Peyer's patch (tissue), 4 donors: ENCODE measurements around the gene SULT2B1. TPM values are rescaled to one million over a fixed set of nuclear protein-coding genes. Genes with fewer than 3 reads are reported as not detected.

ENCODE experiments used
- DNase-seq, 3 donors: peaks; one replicate each; pipeline ENCODE4 v3.0.0-alpha.2; 2017 to 2019
- H3K27ac ChIP-seq, 4 donors: fragments of 200-600 bp; sonication (generic); one replicate each; pipeline ENCODE4 v1.5.1; 2016 to 2019
- H3K27me3 ChIP-seq, 2 donors: fragments of 200-600 bp; sonication (generic); one replicate each; pipeline ENCODE4 v1.5.1; 2019
- H3K36me3 ChIP-seq, 3 donors: fragments of 200-600 bp; sonication (generic); one replicate each; pipeline ENCODE4 v1.5.1; 2016 to 2019
- H3K4me1 ChIP-seq, 4 donors: fragments of 200-600 bp; sonication (generic); one replicate each; pipeline ENCODE4 v1.5.1; 2016 to 2019
- H3K4me3 ChIP-seq, 4 donors: fragments of 200-600 bp; sonication (generic); 1 replicate in 3 of 4; 2 replicates in 1 of 4; pipeline ENCODE4 v1.5.1; 2016 to 2019; ENCODE audit warnings: mild to moderate bottlenecking in 1 of 4
- H3K9me3 ChIP-seq, 4 donors: fragments of 200-600 bp; sonication (generic); one replicate each; pipeline ENCODE4 v1.5.1; 2016 to 2019; ENCODE audit warnings: mild to moderate bottlenecking in 1 of 4
- CTCF ChIP-seq, 6 experiments: fragments of 450-650 bp in 4 of 6; fragments of 200-600 bp in 2 of 6; sonication (generic) in 1 of 6; IDR thresholded peaks; one replicate each; pipeline ENCODE4 v1.5.1; 2017 to 2019; ENCODE audit warnings: antibody characterized with exemption in 6 of 6, mild to moderate bottlenecking in 3 of 6, moderate library complexity in 1 of 6
- POLR2A ChIP-seq, 2 donors: fragments of 450-650 bp; IDR thresholded peaks; one replicate each; pipeline ENCODE4 v1.5.1; 2017; ENCODE audit warnings: antibody characterized with exemption in 2 of 2, mild to moderate bottlenecking in 2 of 2, moderate library complexity in 2 of 2
- total RNA-seq, 4 donors: library from RNA; depleted of rRNA; stranded (reverse); fragments of >200 nt; gene quantifications; one replicate each; pipeline ENCODE4 v1.1.0, GENCODE V29; 2016

Gene SULT2B1
- total RNA-seq, 4 donors from 2014 or later: 2.5 to 14.6 (median 5.9) TPM

DNA sequence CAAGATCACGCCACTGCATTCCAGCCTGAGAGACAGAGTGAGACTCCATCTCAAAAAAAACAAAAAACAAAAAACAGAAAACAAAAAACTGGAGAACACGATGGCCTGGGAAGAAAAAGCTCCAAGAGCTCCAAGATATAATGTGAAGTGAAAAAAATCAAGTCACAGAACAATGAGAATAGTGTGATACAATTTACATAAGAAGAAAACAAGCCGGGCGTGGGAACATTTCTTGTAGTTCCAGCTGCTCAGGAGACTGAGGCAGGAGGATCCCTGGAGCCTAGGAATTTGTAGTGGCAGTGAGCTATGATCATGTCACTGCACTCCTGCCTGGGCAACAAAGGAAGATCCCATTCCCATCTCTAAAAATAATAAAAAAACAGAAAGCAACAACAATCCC is 31.8 kb upstream of the SULT2B1 start:
- H3K9me3 ChIP-seq: peaks cover 0 to 8% (median 2%) of the 10 kb centered on the region in 4 donors
- DNase-seq: no peak
- H3K36me3 ChIP-seq: no peaks in the 10 kb centered on the region
- TF ChIP-seq POLR2A (IDR thresholded peaks at IDR 0.05) (no peak), CTCF (IDR thresholded peaks at IDR 0.05) (no peak)
- H3K27ac ChIP-seq: no peak overlapping the region
- H3K4me1 ChIP-seq: no peaks in the 10 kb centered on the region
- no peak overlapping the region for H3K4me3 ChIP-seq
- H3K27me3 ChIP-seq: no peaks in the 10 kb centered on the region

DNA sequence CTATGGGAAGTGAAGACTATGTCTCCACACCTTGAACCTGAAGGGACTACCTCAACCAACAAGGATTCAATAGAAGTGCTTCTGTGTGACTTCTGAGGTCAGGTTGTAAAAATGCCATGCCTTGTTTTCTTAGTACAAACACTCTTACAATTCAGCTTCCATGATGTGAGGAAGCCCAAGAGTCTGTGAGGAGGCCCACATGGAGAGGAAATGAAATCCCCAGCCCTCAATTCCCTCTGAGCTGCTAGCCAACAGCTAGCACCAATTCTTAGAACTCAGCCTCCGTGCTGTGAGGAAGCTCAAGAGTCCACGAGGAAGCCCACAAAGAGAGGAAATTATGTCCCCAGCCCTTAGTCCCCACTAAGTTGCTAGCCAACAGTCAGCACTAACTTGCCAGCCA is 27.8 kb upstream of the SULT2B1 start:
- H3K9me3 ChIP-seq: peaks cover 0 to 21% (median 5%) of the 10 kb centered on the region in 4 donors
- no peak for TF ChIP-seq POLR2A (IDR thresholded peaks at IDR 0.05)
- TF ChIP-seq CTCF (IDR thresholded peaks at IDR 0.05): no peak
- no peaks in the 10 kb centered on the region for H3K36me3 ChIP-seq
- no peak overlapping the region for H3K4me3 ChIP-seq
- no peak for DNase-seq
- no peaks in the 10 kb centered on the region for H3K4me1 ChIP-seq
- no peak overlapping the region for H3K27ac ChIP-seq
- H3K27me3 ChIP-seq: no peaks in the 10 kb centered on the region

- Histone ChIP-seq H3K4me3 (no peak overlapping the region), H3K9me3 (peaks cover 0 to 24% (median 8%) of the 10 kb centered on the region in 4 donors), H3K27ac (no peak overlapping the region), H3K4me1 (no peaks in the 10 kb centered on the region), H3K36me3 (no peaks in the 10 kb centered on the region), H3K27me3 (no peaks in the 10 kb centered on the region)
- DNase-seq: no peak
- no peak for TF ChIP-seq CTCF (IDR thresholded peaks at IDR 0.05)
- no peak for TF ChIP-seq POLR2A (IDR thresholded peaks at IDR 0.05)
Observed at GRCh38 chr19:48524732-48525131, 27.2 kb upstream of the SULT2B1 start.

DNA sequence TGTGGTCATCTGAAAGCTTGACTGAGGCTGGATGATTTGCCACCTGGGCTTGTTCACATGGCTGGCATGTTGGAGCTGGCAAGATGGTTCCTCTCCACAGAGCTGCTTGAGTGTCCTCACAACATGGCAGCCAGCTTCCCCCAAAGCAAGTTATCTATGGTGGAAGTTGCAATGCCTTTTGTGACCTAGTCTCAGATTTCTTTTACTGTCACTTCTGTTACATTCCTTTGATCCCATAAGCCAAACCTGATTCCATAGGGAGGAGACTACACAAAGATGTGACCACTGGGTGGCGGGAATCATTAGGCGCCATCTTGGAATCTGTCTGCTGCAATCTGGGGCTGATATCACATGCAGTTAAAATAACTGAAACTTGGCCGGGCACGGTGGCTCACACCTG is 22.8 kb upstream of the SULT2B1 start:
- no peaks in the 10 kb centered on the region for H3K27me3 ChIP-seq
- H3K4me1 ChIP-seq: no peaks in the 10 kb centered on the region
- no peaks in the 10 kb centered on the region for H3K36me3 ChIP-seq
- no peak overlapping the region for H3K4me3 ChIP-seq
- no peak for DNase-seq
- no peak overlapping the region for H3K27ac ChIP-seq
- TF ChIP-seq CTCF (IDR thresholded peaks at IDR 0.05): no peak
- no peak for TF ChIP-seq POLR2A (IDR thresholded peaks at IDR 0.05)
- peaks cover 0 to 24% (median 7%) of the 10 kb centered on the region in 4 donors for H3K9me3 ChIP-seq

DNA sequence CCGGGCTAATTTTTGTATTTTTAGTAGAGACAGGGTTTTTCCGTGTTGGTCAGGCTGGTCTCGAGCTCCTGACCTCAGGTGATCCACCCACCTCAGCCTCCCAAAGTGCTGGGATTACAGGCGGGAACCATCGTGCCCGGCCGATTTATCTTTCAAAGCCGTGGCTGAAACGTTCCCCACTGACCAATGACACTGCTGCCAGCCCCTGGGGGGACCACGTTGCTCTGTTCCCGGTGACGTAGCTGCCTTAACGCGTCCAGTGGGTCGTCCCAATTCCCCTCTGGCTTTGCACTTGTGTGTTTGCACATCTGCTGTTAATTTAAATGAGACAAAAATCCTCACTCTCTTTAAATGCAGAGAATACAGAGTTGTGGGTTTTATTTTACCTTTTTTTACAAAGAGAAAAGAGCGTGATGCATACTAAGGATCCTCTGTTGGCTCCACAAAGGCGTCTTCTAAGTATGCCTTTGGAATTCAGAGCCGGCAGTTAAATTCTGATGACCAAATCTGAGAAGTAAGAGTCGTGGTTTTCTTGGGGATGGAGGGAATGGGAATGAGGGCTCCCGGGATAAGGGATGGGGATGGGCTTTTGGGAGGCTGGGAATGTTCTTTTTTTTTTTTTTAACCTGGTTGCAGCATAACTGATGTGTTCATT is 21.8 kb upstream of the SULT2B1 start:
- DNase-seq: no peak
- no peak overlapping the region for H3K27ac ChIP-seq
- H3K9me3 ChIP-seq: peaks cover 0 to 19% (median 4%) of the 10 kb centered on the region in 4 donors
- H3K4me3 ChIP-seq: no peak overlapping the region
- H3K27me3 ChIP-seq: no peaks in the 10 kb centered on the region
- TF ChIP-seq POLR2A (IDR thresholded peaks at IDR 0.05) (no peak), CTCF (IDR thresholded peaks at IDR 0.05) (no peak)
- no peaks in the 10 kb centered on the region for H3K4me1 ChIP-seq
- H3K36me3 ChIP-seq: no peaks in the 10 kb centered on the region
